HEK293 (cell line): Measurements from ENCODE around the gene NTN3.

Source experiments
- CTCF ChIA-PET: fragments of 350-600 bp; formaldehyde crosslinking; extraction: SDS; loops from one replicate; lab custom pipeline; 2021; ENCODE audit warnings: antibody characterized with exemption; lab: Yijun Ruan, JAX
- POLR2A ChIA-PET: fragments of 300-600 bp; formaldehyde crosslinking; extraction: SDS; loops from one replicate; lab custom pipeline; 2020; ENCODE audit warnings: antibody characterized with exemption, inconsistent platforms; lab: Yijun Ruan, JAX
- H3K27ac ChIP-seq: fragments of 200-500 bp; sonication (Bioruptor generic); 2 replicates; pipeline ENCODE4 v1.5.1; 2014; ENCODE audit warnings: low read depth, low read length, control low read depth, inconsistent platforms; ENCODE audit errors: extremely low read depth
- H3K36me3 ChIP-seq, 2 experiments: fragments of 200-500 bp in 1 of 2; sonication (Bioruptor generic) in 1 of 2; 1 replicate in 1 of 2; 2 replicates in 1 of 2; pipeline ENCODE4 v1.5.1; 2014 to 2017; ENCODE audit warnings: inconsistent platforms in 2 of 2, low read length in 2 of 2; ENCODE audit not compliant: control insufficient read depth in 2 of 2, insufficient read depth in 1 of 2
- H3K4me1 ChIP-seq: fragments of 200-500 bp; sonication (Bioruptor generic); 2 replicates; pipeline ENCODE4 v1.5.1; 2014; ENCODE audit warnings: mild to moderate bottlenecking, low read length, inconsistent platforms; ENCODE audit not compliant: control insufficient read depth, insufficient read depth
- H3K4me3 ChIP-seq: 2 replicates; pipeline ENCODE4 v1.5.1; 2011; ENCODE audit warnings: low read depth, mild to moderate bottlenecking, control low read depth, low read length, moderate library complexity
- H3K9me3 ChIP-seq: fragments of 200-500 bp; sonication (Bioruptor generic); 2 replicates; pipeline ENCODE4 v1.5.1; 2014; ENCODE audit warnings: low read depth, low read length, inconsistent platforms; ENCODE audit not compliant: control insufficient read depth, insufficient read depth
- BCL6B ChIP-seq: fragments of 450-650 bp; formaldehyde crosslinking; IDR thresholded peaks from 2 replicates; pipeline ENCODE4 v1.5.1; 2017; ENCODE audit warnings: missing biosample characterization, missing genetic modification characterization
- KLF16 ChIP-seq: fragments of 450-650 bp; formaldehyde crosslinking; IDR thresholded peaks from 2 replicates; pipeline ENCODE4 v1.5.1; 2017; ENCODE audit warnings: missing biosample characterization, missing genetic modification characterization
- KLF8 ChIP-seq: fragments of 450-650 bp; formaldehyde crosslinking; IDR thresholded peaks from 2 replicates; pipeline ENCODE4 v1.5.1; 2016; ENCODE audit warnings: missing biosample characterization, missing genetic modification characterization
- YY2 ChIP-seq: fragments of 450-650 bp; formaldehyde crosslinking; IDR thresholded peaks from 2 replicates; pipeline ENCODE4 v1.5.1; 2016; ENCODE audit warnings: missing biosample characterization, missing genetic modification characterization
- ZBTB17 ChIP-seq: fragments of 450-650 bp; formaldehyde crosslinking; IDR thresholded peaks from 2 replicates; pipeline ENCODE4 v1.5.1; 2016; ENCODE audit warnings: missing biosample characterization, missing genetic modification characterization
- ZBTB44 ChIP-seq: fragments of 450-650 bp; IDR thresholded peaks from 2 replicates; pipeline ENCODE4 v1.5.1; 2018; ENCODE audit warnings: missing biosample characterization, mild to moderate bottlenecking, missing genetic modification characterization
- ZBTB48 ChIP-seq: fragments of 450-650 bp; formaldehyde crosslinking; IDR thresholded peaks from 2 replicates; pipeline ENCODE4 v1.5.1; 2016; ENCODE audit warnings: missing biosample characterization, missing genetic modification characterization
- ZBTB8A ChIP-seq: fragments of 450-650 bp; formaldehyde crosslinking; IDR thresholded peaks from 2 replicates; pipeline ENCODE4 v1.5.1; 2016; ENCODE audit warnings: missing biosample characterization, missing genetic modification characterization
- ZFHX2 ChIP-seq: fragments of 450-650 bp; formaldehyde crosslinking; conservative IDR thresholded peaks from 2 replicates; pipeline ENCODE4 v1.5.1; 2016; ENCODE audit warnings: missing biosample characterization, missing genetic modification characterization
- ZNF132 ChIP-seq: fragments of 450-650 bp; formaldehyde crosslinking; IDR thresholded peaks from 2 replicates; pipeline ENCODE4 v1.5.1; 2017; ENCODE audit warnings: missing biosample characterization, missing genetic modification characterization, borderline replicate concordance
- ZNF146 ChIP-seq: fragments of 450-650 bp; formaldehyde crosslinking; IDR thresholded peaks from 2 replicates; pipeline ENCODE4 v1.5.1; 2016; ENCODE audit warnings: missing biosample characterization, missing genetic modification characterization
- ZNF391 ChIP-seq: fragments of 450-650 bp; formaldehyde crosslinking; IDR thresholded peaks from 2 replicates; pipeline ENCODE4 v1.5.1; 2016; ENCODE audit warnings: low read depth, missing biosample characterization, missing genetic modification characterization, borderline replicate concordance
- ZNF394 ChIP-seq: fragments of 450-650 bp; formaldehyde crosslinking; IDR thresholded peaks from 2 replicates; pipeline ENCODE4 v1.5.1; 2016; ENCODE audit warnings: missing biosample characterization, missing genetic modification characterization, mild to moderate bottlenecking, moderate library complexity, borderline replicate concordance
- ZNF513 ChIP-seq: fragments of 450-650 bp; IDR thresholded peaks from 2 replicates; pipeline ENCODE4 v1.5.1; 2018; ENCODE audit warnings: missing biosample characterization, missing genetic modification characterization
- ZNF549 ChIP-seq: fragments of 450-650 bp; IDR thresholded peaks from 2 replicates; pipeline ENCODE4 v1.5.1; 2018; ENCODE audit warnings: missing biosample characterization, missing genetic modification characterization, mild to moderate bottlenecking, inconsistent platforms, moderate library complexity
- ZNF596 ChIP-seq: fragments of 450-650 bp; IDR thresholded peaks from 2 replicates; pipeline ENCODE4 v1.5.0; 2018; ENCODE audit warnings: missing biosample characterization, mild to moderate bottlenecking, missing genetic modification characterization, moderate library complexity
- ZNF623 ChIP-seq: fragments of 450-650 bp; formaldehyde crosslinking; IDR thresholded peaks from 2 replicates; pipeline ENCODE4 v1.5.1; 2016; ENCODE audit warnings: missing biosample characterization, missing genetic modification characterization
- ZNF624 ChIP-seq: fragments of 450-650 bp; formaldehyde crosslinking; IDR thresholded peaks from 2 replicates; pipeline ENCODE4 v1.5.1; 2017; ENCODE audit warnings: missing biosample characterization, missing genetic modification characterization
- ZNF626 ChIP-seq: fragments of 450-650 bp; sonication (Bioruptor Pico); formaldehyde crosslinking; IDR thresholded peaks from 2 replicates; pipeline ENCODE4 v1.5.1; 2018; ENCODE audit warnings: missing biosample characterization, missing genetic modification characterization, inconsistent platforms
- ZNF654 ChIP-seq: fragments of 450-650 bp; formaldehyde crosslinking; IDR thresholded peaks from 2 replicates; pipeline ENCODE4 v1.5.1; 2016; ENCODE audit warnings: low read depth, missing biosample characterization, missing genetic modification characterization
- ZSCAN30 ChIP-seq: fragments of 450-650 bp; IDR thresholded peaks from 2 replicates; pipeline ENCODE4 v1.5.1; 2018; ENCODE audit warnings: missing biosample characterization, mild to moderate bottlenecking, missing genetic modification characterization, moderate library complexity
- TF ChIP-seq, protein P1 (sequence below): fragments of 450-650 bp; formaldehyde crosslinking; IDR thresholded peaks from 2 replicates; pipeline ENCODE4 v1.5.1; 2016; ENCODE audit warnings: missing biosample characterization, missing genetic modification characterization, borderline replicate concordance
- TF ChIP-seq, protein P2 (sequence below): fragments of 450-650 bp; formaldehyde crosslinking; IDR thresholded peaks from 2 replicates; pipeline ENCODE4 v1.5.1; 2017; ENCODE audit warnings: missing biosample characterization, missing genetic modification characterization

NTN3 gene

DNA sequence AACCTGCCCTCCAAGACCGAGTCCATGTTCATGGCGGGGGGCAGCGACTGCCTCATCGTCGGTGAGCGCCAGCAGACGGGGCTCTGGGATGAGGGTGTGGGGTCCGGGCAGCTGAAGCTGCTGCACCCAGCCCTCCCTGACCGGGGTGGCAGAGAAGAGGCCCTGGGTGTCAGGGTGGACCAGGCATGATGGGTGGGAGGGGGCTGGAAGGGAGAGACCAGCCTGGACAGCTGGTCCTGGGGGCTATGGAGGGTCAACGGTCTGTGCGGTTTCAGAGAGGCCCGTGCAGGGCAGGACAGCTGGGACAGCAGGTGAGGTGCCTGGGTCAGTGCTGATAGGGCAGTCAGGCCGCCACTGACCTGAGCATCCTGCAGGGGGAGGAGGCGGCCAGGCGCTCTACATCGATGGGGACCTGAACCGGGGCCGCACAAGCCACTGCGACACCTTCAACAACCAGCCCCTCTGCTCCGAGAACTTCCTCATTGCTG lies 29.4 kb downstream of the NTN3 start:
- H3K36me3 ChIP-seq, result peaks cover 0 to 39% of the 10 kb centered on the region in 2 experiments; a peak in 1 of 3 replicates
- POLR2A ChIA-PET, result interaction anchor here (1.2 to 2.1 kb wide), 5 partner anchors 26 to 345 kb away, joined by 4 to 27 read pairs (median 8); partner anchors contain the start of genes TBC1D24 and TRAF7

GRCh38 chr16:2500918-2501750 lies 30.0 kb downstream of the NTN3 start:
- no peak overlapping the region for H3K27ac ChIP-seq
- ChIA-PET CTCF (interaction anchor here (0.6 to 2.6 kb wide), 37 partner anchors 8 to 372 kb away, joined by 3 to 28 read pairs (median 4); partner anchors contain the start of genes ABCA3, ATP6V0C, CASKIN1 and CEMP1), POLR2A (interaction anchor here (0.7 to 2.1 kb wide), 16 partner anchors 12 to 346 kb away, joined by 3 to 27 read pairs (median 5); partner anchors contain the start of genes AMDHD2, ATP6V0C, CCNF and DNASE1L2)
- H3K4me1 ChIP-seq, result peaks cover 7% of the 10 kb centered on the region
- peaks cover 0 to 37% of the 10 kb centered on the region in 2 experiments; a peak in 1 of 3 replicates for H3K36me3 ChIP-seq
- peak overlapping the region; percentile 27 for H3K4me3 ChIP-seq
- H3K9me3 ChIP-seq, result no peaks in the 10 kb centered on the region
- TF ChIP-seq BCL6B (tag by site-specific recombination) (no peak), ZBTB44 (tag by site-specific recombination) (no peak), ZNF132 (tag by site-specific recombination) (no peak), ZNF549 (tag by site-specific recombination) (no peak), ZNF394 (tag by site-specific recombination) (peak; percentile 48; the same call in 1 of the 2 replicates), KLF16 (tag by site-specific recombination) (peak; percentile 66; the same call in 1 of the 2 replicates), ZFHX2 (tag by site-specific recombination) (peak; percentile 63), ZBTB17 (peak; percentile 79), ZNF391 (tag by site-specific recombination) (peak; percentile 83; the same call in 1 of the 2 replicates), ZBTB48 (peak; percentile 56; the same call in 1 of the 2 replicates), KLF8 (0 out of 2 replicates have a peak, but pooled peaks have one; percentile 22), YY2 (no peak), ZBTB8A (tag by site-specific recombination) (peak; percentile 75), ZSCAN30 (tag by site-specific recombination) (peak; percentile 67; the same call in 1 of the 2 replicates), ZNF596 (tag by site-specific recombination) (no peak), ZNF624 (tag by site-specific recombination) (no peak), ZNF626 (tag by site-specific recombination) (no peak), ZNF623 (tag by site-specific recombination) (no peak), ZNF654 (tag by site-specific recombination) (peak; percentile 91)
- TF ChIP-seq, protein P1, sequence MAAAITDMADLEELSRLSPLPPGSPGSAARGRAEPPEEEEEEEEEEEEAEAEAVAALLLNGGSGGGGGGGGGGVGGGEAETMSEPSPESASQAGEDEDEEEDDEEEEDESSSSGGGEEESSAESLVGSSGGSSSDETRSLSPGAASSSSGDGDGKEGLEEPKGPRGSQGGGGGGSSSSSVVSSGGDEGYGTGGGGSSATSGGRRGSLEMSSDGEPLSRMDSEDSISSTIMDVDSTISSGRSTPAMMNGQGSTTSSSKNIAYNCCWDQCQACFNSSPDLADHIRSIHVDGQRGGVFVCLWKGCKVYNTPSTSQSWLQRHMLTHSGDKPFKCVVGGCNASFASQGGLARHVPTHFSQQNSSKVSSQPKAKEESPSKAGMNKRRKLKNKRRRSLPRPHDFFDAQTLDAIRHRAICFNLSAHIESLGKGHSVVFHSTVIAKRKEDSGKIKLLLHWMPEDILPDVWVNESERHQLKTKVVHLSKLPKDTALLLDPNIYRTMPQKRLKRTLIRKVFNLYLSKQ (tag by site-specific recombination), result no peak
- TF ChIP-seq, protein P2, sequence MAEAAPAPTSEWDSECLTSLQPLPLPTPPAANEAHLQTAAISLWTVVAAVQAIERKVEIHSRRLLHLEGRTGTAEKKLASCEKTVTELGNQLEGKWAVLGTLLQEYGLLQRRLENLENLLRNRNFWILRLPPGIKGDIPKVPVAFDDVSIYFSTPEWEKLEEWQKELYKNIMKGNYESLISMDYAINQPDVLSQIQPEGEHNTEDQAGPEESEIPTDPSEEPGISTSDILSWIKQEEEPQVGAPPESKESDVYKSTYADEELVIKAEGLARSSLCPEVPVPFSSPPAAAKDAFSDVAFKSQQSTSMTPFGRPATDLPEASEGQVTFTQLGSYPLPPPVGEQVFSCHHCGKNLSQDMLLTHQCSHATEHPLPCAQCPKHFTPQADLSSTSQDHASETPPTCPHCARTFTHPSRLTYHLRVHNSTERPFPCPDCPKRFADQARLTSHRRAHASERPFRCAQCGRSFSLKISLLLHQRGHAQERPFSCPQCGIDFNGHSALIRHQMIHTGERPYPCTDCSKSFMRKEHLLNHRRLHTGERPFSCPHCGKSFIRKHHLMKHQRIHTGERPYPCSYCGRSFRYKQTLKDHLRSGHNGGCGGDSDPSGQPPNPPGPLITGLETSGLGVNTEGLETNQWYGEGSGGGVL (tag by site-specific recombination), result peak; percentile 81

More for the DNA sequence above, 29.4 kb downstream of the NTN3 start:
- CTCF ChIA-PET, result interaction anchor here (0.6 to 2.6 kb wide), 18 partner anchors 8 to 305 kb away, joined by 3 to 28 read pairs (median 4); partner anchors contain the start of genes ATP6V0C, CASKIN1, CEMP1 and TEDC2
- Histone ChIP-seq H3K4me1 (peaks cover 7% of the 10 kb centered on the region), H3K4me3 (no peak overlapping the region), H3K9me3 (no peaks in the 10 kb centered on the region), H3K27ac (no peak overlapping the region)
- TF ChIP-seq ZNF146 (tag by site-specific recombination), result 0 out of 2 replicates have a peak, but pooled peaks have one; percentile 2
- no peak for TF ChIP-seq ZNF513 (tag by site-specific recombination)
